ENCODE measurements around the gene RBMS1.

Gene RBMS1

DNA sequence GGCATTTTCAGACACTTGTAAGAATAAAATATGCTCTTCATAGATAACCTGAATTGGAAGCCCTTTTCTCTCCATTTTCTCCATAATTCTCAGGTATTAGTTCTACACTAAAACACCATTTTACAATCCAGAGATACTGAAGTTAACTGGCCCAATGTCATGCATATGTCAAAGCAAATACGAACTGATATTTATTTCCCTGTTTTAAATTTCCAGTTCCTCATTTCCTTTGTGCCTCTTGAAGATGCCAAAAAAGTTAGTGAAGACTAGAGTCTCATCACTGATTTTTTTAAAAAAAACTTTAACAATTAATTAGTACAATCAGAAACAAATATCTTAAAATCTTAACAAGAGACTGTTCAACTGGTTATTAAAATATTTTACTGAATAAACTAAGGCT is 240.7 kb downstream of the RBMS1 start:
- H3K4me3 ChIP-seq (ENCODE audit: low read length), result no peak overlapping the region
- no peak for TF ChIP-seq ZNF274 (IDR thresholded peaks at IDR 0.05; ENCODE audit: low read depth, low read length)

GRCh38 chr2:160252278-160252887 is 241.2 kb downstream of the RBMS1 start:
- no peak for TF ChIP-seq ZNF274 (IDR thresholded peaks at IDR 0.05; ENCODE audit: low read depth, low read length)
- no peak overlapping the region for H3K4me3 ChIP-seq (ENCODE audit: low read length)

DNA sequence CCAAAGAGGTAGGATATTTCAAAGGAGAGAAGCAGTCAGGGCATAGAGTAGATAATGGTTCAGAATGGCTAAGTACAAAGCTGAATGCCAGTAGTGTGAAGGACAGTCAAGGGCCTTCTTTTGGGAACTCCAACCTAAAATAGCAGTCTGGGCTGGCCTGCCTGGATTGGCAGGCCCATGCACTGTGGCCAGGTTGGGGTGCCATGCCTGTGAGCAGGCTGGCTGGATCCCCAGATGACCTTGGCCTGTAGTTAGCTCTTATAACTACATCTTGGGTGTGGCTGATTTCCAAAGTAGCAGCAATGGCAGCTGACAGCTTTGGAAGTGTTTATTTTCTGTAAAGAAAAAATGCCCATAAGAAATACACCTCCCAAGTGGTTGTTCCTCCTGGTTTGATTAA is 242.0 kb downstream of the RBMS1 start:
- H3K4me3 ChIP-seq (ENCODE audit: low read length), result no peak overlapping the region
- TF ChIP-seq ZNF274 (IDR thresholded peaks at IDR 0.05; ENCODE audit: low read depth, low read length), result no peak

DNA sequence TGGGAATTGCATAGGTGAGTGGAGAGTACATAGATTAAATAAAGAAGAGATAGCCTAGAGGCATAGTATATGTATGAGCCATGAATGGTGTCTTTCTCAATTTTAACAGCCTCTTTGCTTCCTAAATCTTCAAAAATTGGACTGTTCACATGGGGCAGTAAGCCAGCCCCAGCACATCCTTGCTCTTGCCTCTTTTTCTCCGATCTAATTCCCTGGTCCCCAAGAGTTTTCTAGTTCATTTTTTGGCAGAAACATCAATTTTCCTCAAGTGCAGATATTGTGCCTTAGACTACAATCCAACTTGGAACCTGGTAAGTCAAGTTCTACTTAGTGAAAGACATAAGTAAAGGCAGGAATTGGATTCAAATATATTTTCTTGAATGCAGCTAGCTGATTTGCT is 243.7 kb downstream of the RBMS1 start:
- TF ChIP-seq ZNF274 (IDR thresholded peaks at IDR 0.05; ENCODE audit: low read depth, low read length), result no peak
- H3K4me3 ChIP-seq (ENCODE audit: low read length), result no peak overlapping the region

DNA sequence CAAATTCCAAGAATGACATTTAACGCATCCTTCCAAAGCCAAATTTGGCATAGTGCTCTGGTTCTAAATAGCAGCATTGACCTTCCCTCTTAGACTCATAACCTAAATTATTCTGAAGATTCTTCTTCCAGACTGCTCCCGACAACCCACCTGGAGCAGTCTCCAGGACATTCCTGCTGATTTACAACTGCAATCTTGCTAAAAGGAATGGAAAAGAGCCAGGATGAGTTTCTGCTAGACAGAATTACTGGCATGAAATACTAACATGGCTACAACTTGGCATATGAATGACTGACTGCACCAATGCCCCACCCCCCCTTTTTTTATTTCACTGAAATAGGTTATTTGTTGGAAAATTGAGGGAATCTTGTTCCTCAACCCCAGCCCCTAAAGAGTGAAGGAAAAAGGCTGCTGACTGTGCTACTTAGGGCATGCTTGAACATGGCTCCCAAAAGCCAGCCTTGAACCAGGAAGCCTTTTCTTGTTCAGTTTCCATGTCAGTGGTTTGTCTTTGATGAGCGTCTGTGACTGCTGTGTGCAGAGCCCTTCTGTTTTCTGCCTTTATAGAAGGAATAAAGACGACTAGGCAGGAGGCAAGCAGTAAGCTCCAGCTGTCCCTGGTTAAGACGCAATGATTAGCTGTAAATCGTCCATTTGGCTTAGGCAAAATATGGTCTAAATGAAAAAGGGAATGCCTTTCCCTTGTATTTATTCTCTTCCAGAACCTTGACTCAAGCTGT is 246.1 kb downstream of the RBMS1 start:
- H3K4me3 ChIP-seq (ENCODE audit: low read length), result no peak overlapping the region
- no peak for TF ChIP-seq ZNF274 (IDR thresholded peaks at IDR 0.05; ENCODE audit: low read depth, low read length)

GRCh38 chr2:160246356-160246755 is 247.3 kb downstream of the RBMS1 start:
- no peak for TF ChIP-seq ZNF274 (IDR thresholded peaks at IDR 0.05; ENCODE audit: low read depth, low read length)
- H3K4me3 ChIP-seq (ENCODE audit: low read length), result no peak overlapping the region

GRCh38 chr2:160245614-160246155 is 247.9 kb downstream of the RBMS1 start:
- TF ChIP-seq ZNF274 (IDR thresholded peaks at IDR 0.05; ENCODE audit: low read depth, low read length), result no peak

GRCh38 chr2:160242893-160243564 is 250.6 kb downstream of the RBMS1 start:
- no peak overlapping the region for H3K4me3 ChIP-seq (ENCODE audit: low read length)
- no peak for TF ChIP-seq ZNF274 (IDR thresholded peaks at IDR 0.05; ENCODE audit: low read depth, low read length)

More at GRCh38 chr2:160245614-160246155, 247.9 kb downstream of the RBMS1 start:
- no peak overlapping the region for H3K4me3 ChIP-seq (ENCODE audit: low read length)

- no peak for TF ChIP-seq ZNF274 (IDR thresholded peaks at IDR 0.05; ENCODE audit: low read depth, low read length)
- no peak overlapping the region for H3K4me3 ChIP-seq (ENCODE audit: low read length)
Observed at GRCh38 chr2:160241251-160242137, 252.1 kb downstream of the RBMS1 start.

DNA sequence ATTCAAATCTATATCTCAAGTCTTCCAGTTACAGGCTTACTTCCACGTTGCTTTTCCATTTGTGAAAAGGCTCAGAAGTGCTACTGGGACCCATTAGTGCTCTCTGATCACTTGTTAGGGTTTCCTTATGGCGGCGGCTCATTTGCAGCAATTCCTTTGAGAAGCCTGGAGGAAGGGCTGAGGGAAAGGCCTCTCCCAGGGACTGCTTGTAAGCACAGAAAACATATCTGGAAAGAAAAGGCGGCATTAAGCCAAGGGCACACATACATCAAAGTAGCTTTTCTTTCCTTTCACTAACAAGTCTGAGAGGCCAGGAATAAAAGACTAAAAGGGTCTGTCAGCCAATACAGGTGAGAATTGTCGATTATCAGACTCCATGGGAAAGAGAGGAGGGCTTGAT is 254.2 kb downstream of the RBMS1 start:
- no peak for TF ChIP-seq ZNF274 (IDR thresholded peaks at IDR 0.05; ENCODE audit: low read depth, low read length)
- H3K4me3 ChIP-seq (ENCODE audit: low read length), result no peak overlapping the region

DNA sequence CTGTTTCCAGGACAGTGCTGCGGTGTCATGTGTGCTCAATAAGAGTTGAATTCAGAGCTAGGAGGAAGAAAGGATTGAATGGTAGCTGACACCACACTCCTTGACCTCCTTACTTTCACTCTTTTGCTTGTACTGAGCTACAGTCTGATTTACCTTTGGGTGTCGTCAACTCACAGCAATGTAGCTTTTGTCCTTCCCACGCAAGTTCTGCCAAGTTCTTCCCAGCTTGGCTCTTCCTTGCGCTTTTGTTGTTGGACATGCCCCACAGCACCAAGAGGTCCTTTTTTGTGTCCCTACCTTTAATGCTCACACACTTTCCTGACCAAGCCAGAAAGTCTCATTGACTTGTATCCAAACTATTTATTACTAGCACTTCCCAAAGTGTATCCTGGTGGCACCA is 255.2 kb downstream of the RBMS1 start:
- no peak overlapping the region for H3K4me3 ChIP-seq (ENCODE audit: low read length)
- no peak for TF ChIP-seq ZNF274 (IDR thresholded peaks at IDR 0.05; ENCODE audit: low read depth, low read length)

- TF ChIP-seq ZNF274 (IDR thresholded peaks at IDR 0.05; ENCODE audit: low read depth, low read length), result no peak
Observed at GRCh38 chr2:160232905-160233475, 260.6 kb downstream of the RBMS1 start.

GRCh38 chr2:160229591-160229990 is 264.0 kb downstream of the RBMS1 start:
- TF ChIP-seq ZNF274 (IDR thresholded peaks at IDR 0.05; ENCODE audit: low read depth, low read length), result no peak
- no peak overlapping the region for H3K4me3 ChIP-seq (ENCODE audit: low read length)

More at GRCh38 chr2:160232905-160233475, 260.6 kb downstream of the RBMS1 start:
- no peak overlapping the region for H3K4me3 ChIP-seq (ENCODE audit: low read length)
